Measurements from ENCODE around the gene PRXL2B.

Gene PRXL2B

DNA sequence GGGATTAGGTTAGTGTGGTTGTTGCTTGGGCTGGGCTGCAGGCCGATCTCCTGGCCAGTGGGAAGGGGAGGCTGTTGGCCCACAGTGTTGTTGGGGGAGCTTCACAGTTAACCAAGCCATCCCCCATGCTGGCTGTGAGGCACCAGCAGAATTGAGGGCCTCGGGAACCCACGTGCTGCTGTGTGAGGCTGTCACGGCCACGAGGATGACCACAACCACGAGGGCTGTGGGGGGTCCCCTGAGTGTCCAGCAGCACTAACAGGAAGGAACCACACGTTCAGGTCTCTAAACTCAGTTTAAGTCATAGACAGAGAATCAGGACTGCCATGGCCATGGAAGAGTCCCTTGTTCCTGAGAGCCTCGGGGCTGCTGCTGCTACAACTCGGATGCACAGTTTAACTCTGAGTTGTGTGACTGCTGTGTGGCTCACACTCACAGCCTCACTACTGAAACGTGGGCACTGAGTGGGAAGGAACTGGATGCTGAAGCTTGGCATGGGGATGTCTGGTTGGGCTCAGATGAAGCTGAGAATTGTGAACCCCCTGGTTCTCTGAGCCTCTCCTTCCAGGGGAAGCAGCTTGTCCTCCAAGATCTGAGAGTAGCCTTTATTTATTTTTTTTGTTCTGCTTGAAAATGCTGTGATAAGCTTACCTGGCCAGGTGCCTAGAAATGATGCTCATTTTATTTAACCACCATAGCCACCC is 51.0 kb downstream of the PRXL2B start:
- no peak for DNase-seq (ENCODE audit: low spot score)

- no peak for DNase-seq (ENCODE audit: low spot score)
These were observed 52.0 kb downstream of the PRXL2B start for GRCh38 chr1:2638466-2639115.

- no peak for DNase-seq (ENCODE audit: low spot score)
These were observed 52.6 kb downstream of the PRXL2B start for GRCh38 chr1:2639203-2639602.

DNA sequence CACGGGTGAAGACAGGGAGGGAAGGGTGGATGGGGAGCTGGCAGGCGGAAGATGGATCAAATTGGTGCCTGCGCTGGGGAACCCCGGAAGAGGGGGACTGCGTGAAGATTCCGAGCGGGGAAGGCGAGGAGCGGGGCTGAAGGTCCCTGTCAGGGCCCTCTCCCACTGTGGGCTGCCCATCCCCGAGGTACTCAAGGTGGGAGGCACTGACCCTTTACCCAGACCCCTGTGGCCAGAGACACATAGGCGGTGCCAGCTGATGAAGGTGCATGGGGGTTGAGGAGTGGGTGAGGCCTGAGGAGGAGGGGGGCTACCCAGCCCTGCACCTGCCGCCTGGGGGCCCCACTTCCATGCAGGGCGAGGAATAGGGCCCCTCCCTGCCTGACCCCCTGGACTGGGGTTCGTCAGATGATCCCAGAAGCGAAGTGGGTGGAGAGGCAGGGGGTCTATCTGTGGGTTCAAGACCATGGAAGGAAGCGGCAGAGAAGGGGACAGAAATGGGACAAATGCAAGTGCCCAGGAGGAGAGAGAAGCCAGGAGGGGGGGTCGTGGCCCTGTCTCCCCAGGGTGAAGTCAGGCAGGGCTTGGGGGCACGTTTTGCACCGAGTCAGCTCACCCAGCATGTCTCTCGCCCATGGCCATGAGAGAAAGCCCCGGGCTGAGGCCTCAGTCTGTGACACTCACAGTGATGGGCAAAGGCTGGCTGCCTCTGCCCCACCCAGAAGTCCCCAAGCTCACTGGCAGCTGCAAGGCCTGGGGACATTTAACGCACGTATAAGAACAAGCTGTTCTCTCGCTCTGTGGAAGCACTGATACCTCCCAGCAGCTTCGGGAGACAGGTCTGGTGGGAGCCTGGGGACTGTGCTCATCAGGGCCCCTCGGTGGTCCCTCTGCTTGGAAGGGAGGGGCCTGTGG is 53.3 kb downstream of the PRXL2B start:
- DNase-seq (ENCODE audit: low spot score) = no peak

GRCh38 chr1:2640626-2641025 is 54.0 kb downstream of the PRXL2B start:
- no peak for DNase-seq (ENCODE audit: low spot score)
